Activated CD8-positive, alpha-beta T cell treated with anti-CD3 and anti-CD28 coated beads for 36 hours (primary cell): ENCODE measurements around the gene NDUFS6. TPM values are rescaled to one million over a fixed set of nuclear protein-coding genes. Genes with fewer than 3 reads are reported as not detected.

ENCODE experiments used
- ATAC-seq: fragments of 200-7000 bp; cut with Tn5 transposase; one replicate; pipeline ENCODE4 v1.10.0; 2021; ENCODE audit warnings: mild to moderate bottlenecking, moderate library complexity
- CTCF ChIA-PET: fragments of 350-600 bp; sonication (Branson Sonifier 250); formaldehyde crosslinking; loops from one replicate; lab custom pipeline; 2021; ENCODE audit warnings: antibody characterized with exemption; lab: Charles Lee
- POLR2A ChIA-PET: fragments of 350-600 bp; sonication (Branson Sonifier 250); formaldehyde crosslinking; loops from one replicate; lab custom pipeline; 2021; ENCODE audit warnings: antibody characterized with exemption; lab: Charles Lee
- DNase-seq: peaks from one replicate; pipeline ENCODE4 v3.0.0-alpha.2; 2020
- H3K27ac Mint-ChIP-seq: one replicate; pipeline ENCODE4 v1.8.0; 2021; ENCODE audit warnings: mild to moderate bottlenecking, mixed read lengths
- H3K27me3 Mint-ChIP-seq: one replicate; pipeline ENCODE4 v1.8.0; 2021; ENCODE audit warnings: mixed read lengths
- H3K36me3 Mint-ChIP-seq: one replicate; pipeline ENCODE4 v1.8.0; 2021; ENCODE audit warnings: low read depth, mixed read lengths
- H3K4me1 Mint-ChIP-seq: one replicate; pipeline ENCODE4 v1.8.0; 2021; ENCODE audit warnings: low read depth, mixed read lengths
- H3K4me3 Mint-ChIP-seq: one replicate; pipeline ENCODE4 v1.8.0; 2021; ENCODE audit warnings: mild to moderate bottlenecking, moderate library complexity, mixed read lengths
- H3K9me3 Mint-ChIP-seq: one replicate; pipeline ENCODE4 v1.8.0; 2021; ENCODE audit warnings: mixed read lengths
- intact Hi-C: fragments of 100-400 bp; cut with micrococcal nuclease; formaldehyde crosslinking; loops from one replicate; pipeline ENCODE4 v1.10.0; 2022
- total RNA-seq, 2 experiments: library from RNA; stranded (reverse); gene quantifications; one replicate each; pipeline ENCODE4 v1.2.3, GENCODE V29; 2021
- TF ChIP-seq, protein P1 (sequence below): fragments of 200-600 bp; IDR thresholded peaks from one replicate; pipeline ENCODE4 v1.8.0; 2022; ENCODE audit warnings: antibody characterized with exemption, mild to moderate bottlenecking

The NDUFS6 gene
- total RNA-seq, 2 experiments from 2014 or later = 32.2 to 39.1 TPM

DNA sequence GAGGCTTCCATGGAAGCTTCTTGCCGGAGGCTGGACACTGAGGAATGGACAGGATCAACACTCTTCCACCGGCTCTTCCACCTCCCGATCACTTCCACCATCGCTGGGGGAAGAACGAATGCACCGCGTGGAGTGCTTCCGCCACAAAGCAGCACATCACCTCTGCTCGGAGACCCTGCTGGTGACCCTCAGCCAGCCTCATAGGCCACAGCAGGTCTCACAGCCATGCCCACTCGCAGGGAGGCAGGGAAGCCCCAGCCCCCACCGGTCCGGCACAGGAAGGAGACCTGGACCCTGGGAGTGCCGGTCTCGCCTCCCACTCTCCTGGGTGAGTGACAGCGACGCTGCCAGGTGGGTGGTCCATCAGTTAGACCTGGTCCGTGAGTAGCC is 6.3 kb upstream of the NDUFS6 start:
- Mint-ChIP-seq H3K27ac (no peak overlapping the region), H3K36me3 (peaks cover 28% of the 10 kb centered on the region), H3K27me3 (no peaks in the 10 kb centered on the region), H3K4me3 (no peak overlapping the region), H3K9me3 (no peaks in the 10 kb centered on the region), H3K4me1 (peaks cover 79% of the 10 kb centered on the region)
- ChIA-PET CTCF (no interaction called here), POLR2A (no interaction called here)
- ATAC-seq = no peak
- intact Hi-C loops = no loop called here
- no peak for DNase-seq
- TF ChIP-seq, protein P1, sequence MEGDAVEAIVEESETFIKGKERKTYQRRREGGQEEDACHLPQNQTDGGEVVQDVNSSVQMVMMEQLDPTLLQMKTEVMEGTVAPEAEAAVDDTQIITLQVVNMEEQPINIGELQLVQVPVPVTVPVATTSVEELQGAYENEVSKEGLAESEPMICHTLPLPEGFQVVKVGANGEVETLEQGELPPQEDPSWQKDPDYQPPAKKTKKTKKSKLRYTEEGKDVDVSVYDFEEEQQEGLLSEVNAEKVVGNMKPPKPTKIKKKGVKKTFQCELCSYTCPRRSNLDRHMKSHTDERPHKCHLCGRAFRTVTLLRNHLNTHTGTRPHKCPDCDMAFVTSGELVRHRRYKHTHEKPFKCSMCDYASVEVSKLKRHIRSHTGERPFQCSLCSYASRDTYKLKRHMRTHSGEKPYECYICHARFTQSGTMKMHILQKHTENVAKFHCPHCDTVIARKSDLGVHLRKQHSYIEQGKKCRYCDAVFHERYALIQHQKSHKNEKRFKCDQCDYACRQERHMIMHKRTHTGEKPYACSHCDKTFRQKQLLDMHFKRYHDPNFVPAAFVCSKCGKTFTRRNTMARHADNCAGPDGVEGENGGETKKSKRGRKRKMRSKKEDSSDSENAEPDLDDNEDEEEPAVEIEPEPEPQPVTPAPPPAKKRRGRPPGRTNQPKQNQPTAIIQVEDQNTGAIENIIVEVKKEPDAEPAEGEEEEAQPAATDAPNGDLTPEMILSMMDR = no peak

DNA sequence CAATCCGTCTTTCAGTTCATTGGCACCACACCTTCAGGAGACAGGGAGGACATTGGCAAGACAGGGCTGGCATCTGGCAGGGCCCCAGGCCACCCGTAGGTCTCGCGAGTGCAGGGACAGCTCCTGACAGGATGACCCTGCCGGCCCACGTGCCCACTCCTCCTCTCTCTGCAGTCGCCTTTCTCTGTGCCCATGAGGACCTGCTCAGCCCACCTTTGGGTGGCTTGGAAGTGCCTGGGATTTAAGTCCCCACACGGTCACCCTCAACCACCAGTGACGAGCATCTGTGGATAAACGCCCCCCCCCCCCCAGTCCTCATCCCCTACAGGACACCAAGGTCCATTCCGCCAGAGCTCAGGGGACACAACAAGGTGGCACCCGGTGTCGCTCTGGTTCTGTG is 5.7 kb upstream of the NDUFS6 start:
- DNase-seq (no peak), ATAC-seq (no peak)
- Mint-ChIP-seq H3K4me3 (no peak overlapping the region), H3K36me3 (peaks cover 29% of the 10 kb centered on the region), H3K27me3 (no peaks in the 10 kb centered on the region), H3K9me3 (no peaks in the 10 kb centered on the region), H3K27ac (no peak overlapping the region), H3K4me1 (peaks cover 73% of the 10 kb centered on the region)
- ChIA-PET CTCF (no interaction called here), POLR2A (no interaction called here)
- intact Hi-C loops = no loop called here
- TF ChIP-seq, protein P1 = no peak

DNA sequence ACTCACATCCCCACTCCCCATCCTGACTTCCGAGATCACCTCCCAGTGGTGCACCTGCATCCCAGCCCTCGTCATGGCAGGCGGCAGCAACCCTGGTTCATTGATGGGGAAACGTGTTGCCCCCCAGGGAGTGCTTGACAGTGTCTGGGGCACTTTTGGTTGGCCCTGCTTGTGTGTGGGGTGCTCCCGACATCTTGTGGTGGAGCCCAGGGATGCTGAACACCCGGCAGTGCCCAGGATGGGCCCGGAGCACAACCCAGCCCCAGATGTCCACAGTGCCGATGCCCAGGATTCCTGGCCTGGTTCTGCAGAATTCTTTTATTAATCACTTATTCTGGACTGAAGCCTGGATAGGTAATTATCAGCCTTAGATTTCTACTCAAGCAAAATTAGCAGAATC is 5.3 kb upstream of the NDUFS6 start:
- intact Hi-C loops = no loop called here
- ChIA-PET POLR2A (no interaction called here), CTCF (no interaction called here)
- Mint-ChIP-seq H3K9me3 (no peaks in the 10 kb centered on the region), H3K27me3 (no peaks in the 10 kb centered on the region), H3K36me3 (peaks cover 30% of the 10 kb centered on the region), H3K4me3 (no peak overlapping the region), H3K27ac (no peak overlapping the region), H3K4me1 (peaks cover 70% of the 10 kb centered on the region)
- DNase-seq (no peak), ATAC-seq (no peak)
- TF ChIP-seq, protein P1 = no peak

DNA sequence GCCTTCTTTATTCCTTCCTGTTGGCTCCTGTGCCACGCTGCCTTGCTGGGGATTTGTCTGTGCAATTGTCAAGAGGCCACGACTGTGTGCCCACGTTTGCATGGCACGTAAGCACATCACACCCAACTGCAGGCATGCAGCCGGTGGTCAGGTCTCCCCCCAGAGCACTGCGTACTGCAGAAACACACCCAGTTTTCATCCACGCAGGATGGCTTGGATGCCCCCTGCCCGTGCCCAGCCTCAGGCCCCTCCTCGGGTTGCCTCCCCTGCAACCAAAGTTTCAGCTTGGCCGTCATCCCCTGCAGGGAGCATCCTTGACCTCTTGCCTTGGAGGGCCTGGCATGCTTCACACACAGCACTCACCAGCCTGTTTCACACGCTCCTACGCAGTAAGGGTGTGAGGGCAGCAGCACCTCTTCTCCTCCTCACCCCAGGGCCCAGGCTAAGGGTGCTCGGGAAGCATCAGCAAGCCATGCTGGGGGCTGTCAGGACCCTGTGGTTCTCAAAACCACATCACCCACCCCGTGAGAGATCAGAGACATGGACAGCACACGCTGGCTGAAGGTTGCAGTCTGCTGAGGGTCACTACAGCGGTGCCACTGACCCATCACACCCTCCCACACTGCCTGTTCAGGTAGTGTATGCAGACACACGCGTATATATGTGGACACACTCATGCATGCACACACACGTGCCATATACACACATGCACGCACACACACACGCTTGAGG is 4.7 kb upstream of the NDUFS6 start:
- ATAC-seq (no peak), DNase-seq (no peak)
- Mint-ChIP-seq H3K27ac (peak overlapping the region; percentile 52), H3K36me3 (peaks cover 30% of the 10 kb centered on the region), H3K4me3 (no peak overlapping the region), H3K9me3 (no peaks in the 10 kb centered on the region), H3K27me3 (no peaks in the 10 kb centered on the region), H3K4me1 (peaks cover 64% of the 10 kb centered on the region)
- CTCF ChIA-PET = no interaction called here
- TF ChIP-seq, protein P1 = no peak
- intact Hi-C loops = no loop called here
- POLR2A ChIA-PET = no interaction called here

DNA sequence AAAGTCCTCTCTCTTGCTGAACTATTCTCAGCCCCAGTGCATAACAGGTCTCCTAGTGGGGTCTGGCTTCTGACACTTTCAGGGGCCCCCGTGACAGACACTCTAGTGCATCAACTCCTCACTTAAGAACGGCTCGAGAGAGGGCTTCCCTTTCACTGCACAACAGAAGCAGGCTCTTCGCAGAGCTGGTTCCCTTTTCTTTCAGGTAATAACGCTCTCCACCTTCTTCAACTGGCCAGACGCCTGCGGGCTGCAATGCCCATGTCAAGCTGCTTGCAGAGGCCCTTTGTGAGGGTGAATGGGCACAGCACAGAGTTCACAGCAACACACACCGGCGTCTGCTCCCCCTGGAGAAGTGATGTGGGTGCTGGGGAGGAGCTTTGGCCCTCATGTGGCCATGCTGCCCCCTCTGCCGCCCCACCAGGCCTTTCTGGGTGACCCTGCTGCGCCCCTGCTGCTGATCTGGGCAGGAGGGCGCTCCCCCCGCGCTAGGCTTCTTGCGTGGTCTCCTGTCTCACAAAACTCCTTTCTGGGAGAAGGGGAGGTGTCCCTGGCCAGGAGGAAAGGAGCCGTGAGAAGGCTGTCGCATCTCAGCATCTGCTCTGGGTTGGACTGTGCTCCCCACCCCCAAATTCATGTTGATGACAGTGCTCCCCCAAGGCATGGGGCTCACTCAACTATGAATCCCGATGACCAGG is 4.0 kb upstream of the NDUFS6 start:
- peaks cover 61% of the 10 kb centered on the region for H3K4me1 Mint-ChIP-seq

More for the DNA sequence above, 4.0 kb upstream of the NDUFS6 start:
- CTCF ChIA-PET = interaction anchor here (1.0 kb wide), 1 partner anchor 129 kb away, joined by 3 read pairs; no protein-coding TSS in a partner anchor
- DNase-seq = no peak
- intact Hi-C loops = no loop called here
- TF ChIP-seq, protein P1 = no peak
- no peaks in the 10 kb centered on the region for H3K27me3 Mint-ChIP-seq
- no peaks in the 10 kb centered on the region for H3K9me3 Mint-ChIP-seq
- POLR2A ChIA-PET = no interaction called here
- peaks cover 34% of the 10 kb centered on the region for H3K36me3 Mint-ChIP-seq
- H3K4me3 Mint-ChIP-seq = peak overlapping the region; percentile 96
- no peak for ATAC-seq
- no peak overlapping the region for H3K27ac Mint-ChIP-seq
